HG02840 (cell line): ENCODE data around the gene BTBD19.
"Not testable (repeated sequence)": the region's sequence is repeated elsewhere in the genome, so short reads cannot be mapped to it uniquely, and the experiment has no call there.

Source experiments
- ATAC-seq: cut with Tn5 transposase; IDR thresholded peaks from one replicate; pipeline ENCODE4 v1.9.1; 2021; ENCODE audit warnings: mild to moderate bottlenecking, moderate library complexity, moderate number of reproducible peaks; ENCODE audit not compliant: unreplicated experiment, low FRiP score

Gene BTBD19

GRCh38 chr1:44807364-44808062, 810 bp upstream of the BTBD19 start:
- ATAC-seq: no peak

GRCh38 chr1:44808938-44809917, 905 bp downstream of the BTBD19 start:
- ATAC-seq: peak; percentile 29

GRCh38 chr1:44810101-44810761, 1.9 kb downstream of the BTBD19 start:
- no peak for ATAC-seq

- ATAC-seq: not testable (repeated sequence)
Observed at GRCh38 chr1:44810762-44811105, 2.4 kb downstream of the BTBD19 start.

GRCh38 chr1:44811234-44811633, 2.9 kb downstream of the BTBD19 start:
- ATAC-seq: no peak

GRCh38 chr1:44812822-44813543, 4.7 kb downstream of the BTBD19 start:
- no peak for ATAC-seq

GRCh38 chr1:44815926-44816325, 7.6 kb downstream of the BTBD19 start:
- ATAC-seq: not testable (repeated sequence)

- no peak for ATAC-seq
Observed at GRCh38 chr1:44817307-44817706, 9.0 kb downstream of the BTBD19 start.

- no peak for ATAC-seq
Observed at GRCh38 chr1:44817771-44818495, 9.6 kb downstream of the BTBD19 start.

- no peak for ATAC-seq
Observed at GRCh38 chr1:44819196-44819607, 10.9 kb downstream of the BTBD19 start.

- ATAC-seq: peak; percentile 73
Observed at GRCh38 chr1:44819608-44820327, 11.4 kb downstream of the BTBD19 start.

GRCh38 chr1:44820328-44821239, 12.3 kb downstream of the BTBD19 start:
- no peak for ATAC-seq

GRCh38 chr1:44821240-44821715, 13.0 kb downstream of the BTBD19 start:
- ATAC-seq: no peak

- no peak for ATAC-seq
Observed at GRCh38 chr1:44822131-44822701, 13.9 kb downstream of the BTBD19 start.

- ATAC-seq: no peak
Observed at GRCh38 chr1:44822981-44823451, 14.7 kb downstream of the BTBD19 start.

GRCh38 chr1:44824392-44824791, 16.1 kb downstream of the BTBD19 start:
- ATAC-seq: not testable (repeated sequence)

- ATAC-seq: no peak
Observed at GRCh38 chr1:44826375-44827196, 18.3 kb downstream of the BTBD19 start.
